Measurements from ENCODE around the gene FAM170B. TPM values are rescaled to one million over a fixed set of nuclear protein-coding genes. Genes with fewer than 3 reads are reported as not detected.

The FAM170B gene
- total and polyA plus RNA-seq, 2 experiments from 2014 or later, result not detected

DNA sequence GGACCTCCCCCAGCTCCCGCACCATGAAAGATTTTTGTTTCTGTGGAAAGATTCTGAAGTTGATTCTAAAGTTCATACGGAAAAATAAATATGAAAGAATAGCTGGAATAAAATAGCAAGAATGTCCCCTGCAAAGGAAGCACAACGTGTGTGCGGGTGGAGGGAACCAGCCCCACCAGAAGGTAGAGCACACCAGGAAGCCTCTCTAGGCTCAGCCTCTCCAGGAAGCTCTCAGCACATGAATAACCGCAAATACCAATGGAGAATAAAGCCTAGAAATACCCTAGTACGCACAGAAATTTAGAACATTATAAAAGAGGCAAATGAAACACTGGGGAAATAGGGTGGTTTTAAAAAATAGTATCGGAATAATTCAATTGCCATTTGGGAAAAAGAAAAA lies 24.6 kb upstream of the FAM170B start:
- Histone ChIP-seq H3K4me1 (ENCODE audit: insufficient read depth) (peaks cover 20% of the 10 kb centered on the region), H3K9me2 (ENCODE audit: insufficient read depth) (no peaks in the 10 kb centered on the region), H3K4me3 (no peak overlapping the region), H3K27ac (no peak overlapping the region), H3F3A (ENCODE audit: insufficient read depth) (peaks cover 7% of the 10 kb centered on the region), H3K79me2 (ENCODE audit: insufficient read depth) (no peaks in the 10 kb centered on the region), H2AFZ (no peak overlapping the region), H3K36me3 (ENCODE audit: low read depth) (no peaks in the 10 kb centered on the region), H3K9me3 (ENCODE audit: low read depth) (no peaks in the 10 kb centered on the region), H3K27me3 (replicated peaks; ENCODE audit: insufficient read depth) (no peaks in the 10 kb centered on the region), H4K20me1 (ENCODE audit: insufficient read depth) (no peaks in the 10 kb centered on the region), H3K4me2 (ENCODE audit: unreplicated experiment) (no peak overlapping the region), H3K9ac (no peak overlapping the region)
- WGBS, 2 experiments (ENCODE audit: low coverage in 1 of 2, low lambda C conversion rate in 2 of 2, missing lambda C conversion rate in 2 of 2), result 93 to 95% methylated on average over 7 of the region's 7 CpGs
- no peak for DNase-seq
- TF ChIP-seq EZH2phosphoT487 (IDR thresholded peaks at IDR 0.05; ENCODE audit: insufficient read depth, low read depth), result no peak
- TF ChIP-seq EZH2 (IDR thresholded peaks at IDR 0.05; ENCODE audit: insufficient read depth, poor library complexity, severe bottlenecking), result no peak
- in situ Hi-C loops (cut with MboI), result loop anchor here (25.0 kb wide), 1 partner anchor 496 kb away; no protein-coding TSS in a partner anchor

DNA sequence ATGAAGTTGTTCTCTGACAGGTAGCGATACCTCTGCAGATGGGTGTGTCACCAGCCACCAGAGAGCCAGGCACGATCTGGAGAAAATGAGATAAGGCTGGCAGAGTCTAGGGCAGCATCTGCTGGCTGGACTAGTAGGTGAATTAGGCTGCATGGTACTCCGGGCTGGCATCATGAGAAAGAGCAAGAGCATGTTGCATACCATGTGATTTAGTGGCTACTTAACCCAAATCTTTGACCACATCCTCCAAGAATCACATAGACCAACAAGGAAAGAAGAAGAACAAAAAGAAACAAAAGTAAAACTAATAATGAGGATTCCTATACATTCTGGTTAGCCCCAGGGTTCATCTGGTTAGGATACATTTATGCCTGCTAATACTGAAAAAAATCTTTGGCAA lies 23.4 kb upstream of the FAM170B start:
- Histone ChIP-seq H3K27me3 (replicated peaks; ENCODE audit: insufficient read depth) (no peaks in the 10 kb centered on the region), H3K9me2 (ENCODE audit: insufficient read depth) (no peaks in the 10 kb centered on the region), H4K20me1 (ENCODE audit: insufficient read depth) (no peaks in the 10 kb centered on the region), H2AFZ (no peak overlapping the region), H3K79me2 (ENCODE audit: insufficient read depth) (no peaks in the 10 kb centered on the region), H3K36me3 (ENCODE audit: low read depth) (no peaks in the 10 kb centered on the region), H3K4me1 (ENCODE audit: insufficient read depth) (peaks cover 16% of the 10 kb centered on the region), H3K9ac (no peak overlapping the region), H3F3A (ENCODE audit: insufficient read depth) (peaks cover 3% of the 10 kb centered on the region; the same call in 1 of the 2 replicates), H3K27ac (no peak overlapping the region), H3K9me3 (ENCODE audit: low read depth) (no peaks in the 10 kb centered on the region), H3K4me2 (ENCODE audit: unreplicated experiment) (no peak overlapping the region), H3K4me3 (no peak overlapping the region)
- 79 to 93% methylated on average over 3 of the region's 3 CpGs for WGBS, 2 experiments (ENCODE audit: low coverage in 1 of 2, low lambda C conversion rate in 2 of 2, missing lambda C conversion rate in 2 of 2)
- in situ Hi-C loops (cut with MboI), result loop anchor here (25.0 kb wide), 1 partner anchor 495 kb away; no protein-coding TSS in a partner anchor
- TF ChIP-seq EZH2 (IDR thresholded peaks at IDR 0.05; ENCODE audit: insufficient read depth, poor library complexity, severe bottlenecking) (no peak), EZH2phosphoT487 (IDR thresholded peaks at IDR 0.05; ENCODE audit: insufficient read depth, low read depth) (no peak)
- DNase-seq, result no peak

DNA sequence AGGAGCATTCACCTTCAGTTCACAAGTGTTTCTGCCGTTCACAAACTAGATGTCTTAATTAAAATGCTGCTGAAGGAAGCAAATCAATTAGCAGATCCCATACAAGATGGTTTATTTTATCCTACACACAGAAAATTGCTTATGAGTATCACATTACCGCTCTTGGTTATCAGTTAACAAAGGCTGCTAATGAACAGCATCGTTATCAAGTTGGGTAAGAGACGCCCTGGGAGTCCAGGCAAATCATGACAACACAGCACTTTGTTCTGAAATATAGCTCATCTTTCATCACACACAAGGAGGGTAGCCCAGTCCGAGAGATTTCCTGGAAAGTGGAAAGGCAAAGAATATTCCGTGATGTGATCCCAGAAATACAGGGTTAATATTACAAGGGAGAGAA lies 20.8 kb upstream of the FAM170B start:
- DNase-seq, result no peak
- in situ Hi-C loops (cut with MboI), result loop anchor here (25.0 kb wide), 1 partner anchor 492 kb away; no protein-coding TSS in a partner anchor
- WGBS, 2 experiments (ENCODE audit: low coverage in 1 of 2, low lambda C conversion rate in 2 of 2, missing lambda C conversion rate in 2 of 2), result 90 to 93% methylated on average over 6 of the region's 6 CpGs
- Histone ChIP-seq H3K9me2 (ENCODE audit: insufficient read depth) (no peaks in the 10 kb centered on the region), H4K20me1 (ENCODE audit: insufficient read depth) (no peaks in the 10 kb centered on the region), H3K79me2 (ENCODE audit: insufficient read depth) (no peaks in the 10 kb centered on the region), H3K27ac (no peak overlapping the region), H3F3A (ENCODE audit: insufficient read depth) (no peaks in the 10 kb centered on the region), H3K9me3 (ENCODE audit: low read depth) (no peaks in the 10 kb centered on the region), H3K27me3 (replicated peaks; ENCODE audit: insufficient read depth) (no peaks in the 10 kb centered on the region), H3K4me2 (ENCODE audit: unreplicated experiment) (no peak overlapping the region), H3K4me1 (ENCODE audit: insufficient read depth) (peaks cover 11% of the 10 kb centered on the region), H3K36me3 (ENCODE audit: low read depth) (no peaks in the 10 kb centered on the region), H2AFZ (no peak overlapping the region), H3K4me3 (no peak overlapping the region), H3K9ac (no peak overlapping the region)
- TF ChIP-seq EZH2phosphoT487 (IDR thresholded peaks at IDR 0.05; ENCODE audit: insufficient read depth, low read depth), result no peak
- no peak for TF ChIP-seq EZH2 (IDR thresholded peaks at IDR 0.05; ENCODE audit: insufficient read depth, poor library complexity, severe bottlenecking)

DNA sequence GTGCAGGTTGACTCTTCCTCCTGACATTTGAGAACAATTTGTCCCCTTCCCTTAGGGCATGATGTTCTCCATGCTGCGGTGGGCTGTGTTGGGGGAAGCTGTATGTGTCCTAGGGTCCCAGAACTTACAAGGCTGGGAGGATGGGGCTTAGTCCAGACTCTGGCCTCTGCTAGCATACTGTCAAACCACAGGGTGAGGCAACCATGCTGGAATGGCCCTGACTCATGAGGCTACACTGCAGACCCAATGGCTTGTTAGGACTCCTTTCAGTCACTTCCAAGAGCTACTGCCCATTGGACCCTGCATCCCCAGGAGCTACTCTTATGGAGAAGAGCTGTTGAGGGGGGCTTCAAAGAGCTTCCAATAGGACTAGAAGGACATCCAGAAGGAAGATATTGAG lies 20.1 kb upstream of the FAM170B start:
- Histone ChIP-seq H2AFZ (no peak overlapping the region), H3K4me3 (no peak overlapping the region), H3K9ac (no peak overlapping the region), H3K4me1 (ENCODE audit: insufficient read depth) (peaks cover 18% of the 10 kb centered on the region), H3K4me2 (ENCODE audit: unreplicated experiment) (peak overlapping the region; percentile 8), H4K20me1 (ENCODE audit: insufficient read depth) (no peaks in the 10 kb centered on the region), H3K27ac (no peak overlapping the region), H3K27me3 (replicated peaks; ENCODE audit: insufficient read depth) (no peaks in the 10 kb centered on the region), H3K9me2 (ENCODE audit: insufficient read depth) (no peaks in the 10 kb centered on the region), H3K36me3 (ENCODE audit: low read depth) (no peaks in the 10 kb centered on the region), H3K79me2 (ENCODE audit: insufficient read depth) (no peaks in the 10 kb centered on the region), H3F3A (ENCODE audit: insufficient read depth) (no peaks in the 10 kb centered on the region), H3K9me3 (ENCODE audit: low read depth) (no peaks in the 10 kb centered on the region)
- no peak for TF ChIP-seq EZH2 (IDR thresholded peaks at IDR 0.05; ENCODE audit: insufficient read depth, poor library complexity, severe bottlenecking)
- TF ChIP-seq EZH2phosphoT487 (IDR thresholded peaks at IDR 0.05; ENCODE audit: insufficient read depth, low read depth), result no peak
- peak; percentile 87 for DNase-seq
- in situ Hi-C loops (cut with MboI), result loop anchor here (25.0 kb wide), 1 partner anchor 492 kb away; no protein-coding TSS in a partner anchor
- 100% methylated on average over 1 of the region's 1 CpG for WGBS, 2 experiments (ENCODE audit: low coverage in 1 of 2, low lambda C conversion rate in 2 of 2, missing lambda C conversion rate in 2 of 2)
